Smooth muscle cell (in vitro differentiated cells): Measurements from ENCODE around the gene OR2V2. TPM values are rescaled to one million over a fixed set of nuclear protein-coding genes. Genes with fewer than 3 reads are reported as not detected.

ENCODE experiments used
- DNase-seq: peaks from one replicate; lab custom pipeline; 2025; ENCODE audit not compliant: unreplicated experiment; lab: John Stamatoyannopoulos, UW
- H2AFZ ChIP-seq: fragments of 200-600 bp; sonication (generic); 2 replicates; pipeline ENCODE4 v1.6.0; 2016; ENCODE audit warnings: antibody characterized with exemption, low read depth, mild to moderate bottlenecking
- H3F3A ChIP-seq: fragments of 200-600 bp; sonication (generic); 2 replicates; pipeline ENCODE4 v1.6.0; 2017; ENCODE audit warnings: antibody characterized with exemption, low read depth
- H3K27ac ChIP-seq: fragments of 200-600 bp; sonication (generic); 2 replicates; pipeline ENCODE4 v1.5.1; 2016; ENCODE audit warnings: low read depth, mild to moderate bottlenecking
- H3K27me3 ChIP-seq: fragments of 200-600 bp; sonication (generic); 2 replicates; pipeline ENCODE4 v1.6.1; 2016; ENCODE audit warnings: low read depth, mild to moderate bottlenecking
- H3K36me3 ChIP-seq: fragments of 200-600 bp; sonication (generic); 2 replicates; pipeline ENCODE4 v1.5.1; 2016; ENCODE audit warnings: low read depth
- H3K4me1 ChIP-seq: fragments of 200-600 bp; sonication (generic); 2 replicates; pipeline ENCODE4 v1.5.1; 2016; ENCODE audit warnings: low read depth
- H3K4me2 ChIP-seq: fragments of 200-600 bp; sonication (generic); 2 replicates; pipeline ENCODE4 v1.6.0; 2016; ENCODE audit warnings: mild to moderate bottlenecking
- H3K4me3 ChIP-seq: fragments of 200-600 bp; sonication (generic); 2 replicates; pipeline ENCODE4 v1.5.1; 2016; ENCODE audit warnings: mild to moderate bottlenecking
- H3K79me2 ChIP-seq: fragments of 200-600 bp; sonication (generic); 2 replicates; pipeline ENCODE4 v1.6.0; 2016; ENCODE audit warnings: low read depth, mild to moderate bottlenecking
- H3K9ac ChIP-seq: fragments of 200-600 bp; sonication (generic); 2 replicates; pipeline ENCODE4 v1.6.0; 2016; ENCODE audit warnings: low read depth
- H3K9me3 ChIP-seq: fragments of 200-600 bp; sonication (generic); replicated peaks from 2 replicates; pipeline ENCODE4 v1.5.1; 2016; ENCODE audit warnings: low read depth
- H4K20me1 ChIP-seq: fragments of 200-600 bp; sonication (generic); 2 replicates; pipeline ENCODE4 v1.6.0; 2016; ENCODE audit warnings: low read depth
- WGBS: methylation state at CpG from one replicate; pipeline ENCODE4 v1.1.7; 2016; ENCODE audit warnings: low lambda C conversion rate; 5-methylcytosine and 5-hydroxymethylcytosine counted together
- polyA plus RNA-seq: library from polyadenylated mRNA; unstranded; fragments of >200 nt; fragmentation: Nextera tagmentation; extraction: Ambion mirVana; gene quantifications from 2 replicates; pipeline ENCODE4 v1.2.1, GENCODE V29; 2016
- total RNA-seq: library from RNA; depleted of rRNA; stranded (reverse); fragments of >200 nt; gene quantifications from 2 replicates; pipeline ENCODE4 v1.2.3, GENCODE V29; 2014
- TF ChIP-seq, protein P1 (sequence below): fragments of 200-600 bp; sonication (generic); IDR thresholded peaks from 2 replicates; pipeline ENCODE4 v1.5.1; 2017; ENCODE audit warnings: borderline replicate concordance, mild to moderate bottlenecking, antibody characterized with exemption; ENCODE audit not compliant: insufficient read depth, poor library complexity, severe bottlenecking

The OR2V2 gene
- total and polyA plus RNA-seq, 2 experiments from 2014 or later = not detected

DNA sequence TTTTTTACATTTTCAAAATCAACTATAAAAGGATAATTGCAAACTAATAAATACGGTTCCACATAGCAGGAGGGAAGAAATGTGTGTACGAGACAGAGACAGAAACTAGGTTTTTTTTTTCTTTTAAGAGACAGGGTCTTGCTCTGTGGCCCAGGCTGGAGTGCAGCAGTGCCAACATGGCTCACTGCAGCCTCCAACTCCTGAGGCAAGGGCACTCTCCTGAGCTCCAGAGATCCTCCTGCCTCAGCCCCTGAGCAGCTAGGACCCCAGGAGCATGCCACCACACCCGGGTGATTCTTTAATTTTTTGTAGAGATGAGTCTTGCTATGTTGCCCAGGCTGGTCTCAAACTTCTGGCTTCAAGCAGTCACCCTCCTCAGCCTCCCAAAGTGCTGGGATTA, 14.3 kb upstream of the OR2V2 start:
- no peaks in the 10 kb centered on the region for H3K36me3 ChIP-seq
- no peak overlapping the region for H3K4me3 ChIP-seq
- H3K9ac ChIP-seq = no peak overlapping the region
- H3K4me2 ChIP-seq = no peak overlapping the region
- H3F3A ChIP-seq = no peaks in the 10 kb centered on the region
- TF ChIP-seq, protein P1, sequence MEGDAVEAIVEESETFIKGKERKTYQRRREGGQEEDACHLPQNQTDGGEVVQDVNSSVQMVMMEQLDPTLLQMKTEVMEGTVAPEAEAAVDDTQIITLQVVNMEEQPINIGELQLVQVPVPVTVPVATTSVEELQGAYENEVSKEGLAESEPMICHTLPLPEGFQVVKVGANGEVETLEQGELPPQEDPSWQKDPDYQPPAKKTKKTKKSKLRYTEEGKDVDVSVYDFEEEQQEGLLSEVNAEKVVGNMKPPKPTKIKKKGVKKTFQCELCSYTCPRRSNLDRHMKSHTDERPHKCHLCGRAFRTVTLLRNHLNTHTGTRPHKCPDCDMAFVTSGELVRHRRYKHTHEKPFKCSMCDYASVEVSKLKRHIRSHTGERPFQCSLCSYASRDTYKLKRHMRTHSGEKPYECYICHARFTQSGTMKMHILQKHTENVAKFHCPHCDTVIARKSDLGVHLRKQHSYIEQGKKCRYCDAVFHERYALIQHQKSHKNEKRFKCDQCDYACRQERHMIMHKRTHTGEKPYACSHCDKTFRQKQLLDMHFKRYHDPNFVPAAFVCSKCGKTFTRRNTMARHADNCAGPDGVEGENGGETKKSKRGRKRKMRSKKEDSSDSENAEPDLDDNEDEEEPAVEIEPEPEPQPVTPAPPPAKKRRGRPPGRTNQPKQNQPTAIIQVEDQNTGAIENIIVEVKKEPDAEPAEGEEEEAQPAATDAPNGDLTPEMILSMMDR = no peak
- 90% methylated on average over 3 of the region's 3 CpGs for WGBS
- DNase-seq = no peak
- no peak overlapping the region for H3K27ac ChIP-seq
- no peak overlapping the region for H2AFZ ChIP-seq
- no peaks in the 10 kb centered on the region for H3K9me3 ChIP-seq
- H3K4me1 ChIP-seq = no peaks in the 10 kb centered on the region
- H4K20me1 ChIP-seq = no peaks in the 10 kb centered on the region
- peaks cover 18% of the 10 kb centered on the region for H3K27me3 ChIP-seq
- no peaks in the 10 kb centered on the region for H3K79me2 ChIP-seq

DNA sequence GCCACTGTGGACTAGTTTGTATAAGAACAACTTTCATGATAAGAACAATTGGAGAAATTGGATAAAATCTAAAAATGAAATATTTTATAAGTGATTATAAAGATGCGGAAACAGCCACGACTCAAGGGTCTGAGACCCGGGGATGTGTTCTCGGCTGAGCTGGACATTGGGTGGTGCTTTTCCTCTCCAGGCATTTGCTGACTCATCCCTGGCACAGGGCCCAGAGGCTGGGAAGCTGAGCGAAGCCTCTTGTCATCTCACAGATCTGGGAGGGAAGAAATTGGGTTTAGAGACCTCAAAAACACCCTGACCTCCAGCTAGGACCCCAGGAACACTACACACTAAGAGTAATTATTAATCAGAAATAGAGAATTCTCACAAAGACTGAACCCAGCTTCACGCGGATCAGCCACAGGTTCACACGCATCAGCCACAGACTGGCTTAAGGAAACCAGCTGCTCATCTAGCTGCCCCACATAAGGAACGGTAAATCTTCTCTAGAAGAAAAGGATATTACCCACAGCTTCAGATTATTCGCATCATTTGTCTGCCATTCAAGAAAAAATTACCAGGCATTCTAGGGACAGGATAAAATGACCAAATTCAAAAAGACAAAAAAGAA, 13.7 kb upstream of the OR2V2 start:
- Histone ChIP-seq H2AFZ (no peak overlapping the region), H3K79me2 (no peaks in the 10 kb centered on the region), H3K4me2 (no peak overlapping the region), H3K9ac (no peak overlapping the region), H3K27me3 (peaks cover 12% of the 10 kb centered on the region), H3F3A (no peaks in the 10 kb centered on the region), H4K20me1 (no peaks in the 10 kb centered on the region), H3K4me3 (no peak overlapping the region), H3K27ac (no peak overlapping the region), H3K4me1 (no peaks in the 10 kb centered on the region), H3K36me3 (no peaks in the 10 kb centered on the region), H3K9me3 (no peaks in the 10 kb centered on the region)
- WGBS = 69% methylated on average over 10 of the region's 10 CpGs
- TF ChIP-seq, protein P1 = no peak
- no peak for DNase-seq

DNA sequence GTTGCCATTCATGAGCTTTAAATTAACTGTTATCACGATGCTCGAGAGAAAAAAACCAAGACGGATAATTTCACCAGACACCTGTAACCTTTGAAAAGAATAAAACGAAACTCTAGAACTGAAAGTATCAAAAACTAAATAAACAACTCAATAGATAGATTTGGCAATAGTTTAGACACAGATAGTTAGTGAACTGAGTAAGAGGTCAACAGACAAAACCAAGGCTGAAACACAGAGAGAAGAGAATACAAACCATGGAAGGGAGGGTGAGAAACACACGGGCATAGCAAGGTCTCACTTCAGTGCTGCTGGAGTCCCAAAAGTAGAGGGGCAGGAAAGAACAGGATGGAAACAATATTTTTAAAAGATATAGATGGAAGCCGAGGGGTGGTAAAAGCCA, 13.1 kb upstream of the OR2V2 start:
- no peaks in the 10 kb centered on the region for H3K4me1 ChIP-seq
- no peak overlapping the region for H2AFZ ChIP-seq
- no peak overlapping the region for H3K4me3 ChIP-seq
- H3K79me2 ChIP-seq = no peaks in the 10 kb centered on the region
- DNase-seq = no peak
- no peak overlapping the region for H3K27ac ChIP-seq
- peaks cover 6% of the 10 kb centered on the region for H3K27me3 ChIP-seq
- 94% methylated on average over 6 of the region's 6 CpGs for WGBS
- TF ChIP-seq, protein P1 = no peak
- H4K20me1 ChIP-seq = no peaks in the 10 kb centered on the region
- no peaks in the 10 kb centered on the region for H3K9me3 ChIP-seq
- no peak overlapping the region for H3K9ac ChIP-seq
- H3F3A ChIP-seq = no peaks in the 10 kb centered on the region
- no peak overlapping the region for H3K4me2 ChIP-seq
- H3K36me3 ChIP-seq = no peaks in the 10 kb centered on the region

DNA sequence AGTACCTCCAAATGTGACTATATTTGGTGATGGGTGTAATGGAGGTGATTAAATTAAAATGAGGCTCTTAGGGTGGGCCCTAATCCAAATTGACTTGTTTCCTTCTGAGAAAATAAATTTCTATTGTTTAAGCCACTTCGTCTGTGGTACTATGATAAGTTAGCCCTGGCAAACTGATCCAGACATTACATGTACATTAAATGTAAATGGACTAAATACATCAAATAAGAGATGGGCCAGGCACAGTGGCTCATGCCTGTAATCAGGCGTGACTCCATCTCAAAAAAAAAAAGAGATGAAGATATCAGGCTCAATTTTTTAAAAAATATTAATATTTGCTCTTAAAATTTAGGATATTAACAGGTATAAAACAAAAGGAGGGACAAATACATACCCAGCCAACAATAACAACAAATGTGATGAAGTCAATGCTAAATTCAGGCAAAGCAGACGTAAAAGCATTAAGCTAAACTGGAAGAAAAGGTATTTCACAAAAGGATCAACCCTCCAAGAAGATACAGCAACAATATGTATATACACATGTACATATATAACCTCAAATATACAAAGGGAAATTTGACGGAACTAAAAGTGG, 10.9 kb upstream of the OR2V2 start:
- Histone ChIP-seq H3K79me2 (no peaks in the 10 kb centered on the region), H3K36me3 (no peaks in the 10 kb centered on the region), H3K9me3 (no peaks in the 10 kb centered on the region), H3K27ac (no peak overlapping the region), H3K27me3 (no peaks in the 10 kb centered on the region), H4K20me1 (no peaks in the 10 kb centered on the region), H3K9ac (no peak overlapping the region), H3K4me2 (no peak overlapping the region), H3K4me1 (no peaks in the 10 kb centered on the region), H3K4me3 (no peak overlapping the region), H3F3A (no peaks in the 10 kb centered on the region), H2AFZ (no peak overlapping the region)
- WGBS = 90% methylated on average over 4 of the region's 4 CpGs
- DNase-seq = no peak
- TF ChIP-seq, protein P1 = no peak
